HG03025 (cell line): ENCODE results near the gene THADA.
"Not testable (repeated sequence)": the region's sequence is repeated elsewhere in the genome, so short reads cannot be mapped to it uniquely, and the experiment has no call there.

ENCODE experiments used
- ATAC-seq: cut with Tn5 transposase; IDR thresholded peaks from one replicate; pipeline ENCODE4 v1.9.1; 2021; ENCODE audit warnings: mild to moderate bottlenecking, moderate library complexity; ENCODE audit not compliant: unreplicated experiment, low FRiP score

THADA gene

DNA sequence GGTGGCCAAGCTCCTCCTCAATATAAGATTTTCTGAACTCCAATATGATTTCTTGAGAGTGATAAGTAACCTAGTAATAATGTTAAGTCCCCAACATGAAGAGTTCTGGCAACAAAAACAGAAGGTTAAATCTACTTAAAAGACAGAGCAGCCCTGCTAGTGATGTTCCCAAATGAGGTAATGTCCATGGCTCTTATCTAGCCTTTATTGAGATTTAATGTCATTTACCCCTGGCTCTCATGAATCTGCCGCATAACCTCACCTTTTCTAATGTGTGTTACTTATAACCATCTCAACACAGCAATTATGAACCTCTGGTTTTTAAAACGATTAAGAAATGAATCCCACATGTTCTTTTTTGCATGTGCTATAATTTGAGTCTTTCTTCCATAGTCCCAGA is 201.9 kb downstream of the THADA start:
- no peak for ATAC-seq

DNA sequence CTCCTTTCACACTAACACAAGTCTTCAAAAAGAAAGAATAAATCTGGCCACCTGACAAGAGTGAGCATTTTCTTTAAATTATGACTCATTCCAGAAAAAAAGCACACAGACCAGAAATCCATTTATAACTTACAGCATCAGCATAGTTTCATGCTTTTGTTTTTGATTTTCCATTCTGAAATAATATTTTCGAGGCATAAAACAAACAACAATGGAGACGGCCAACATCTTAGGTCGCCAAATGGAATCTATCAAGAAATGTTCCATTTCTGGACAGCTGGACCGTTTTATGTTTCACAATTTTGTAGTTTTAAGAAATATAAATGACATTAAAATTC is 204.0 kb downstream of the THADA start:
- no peak for ATAC-seq

DNA sequence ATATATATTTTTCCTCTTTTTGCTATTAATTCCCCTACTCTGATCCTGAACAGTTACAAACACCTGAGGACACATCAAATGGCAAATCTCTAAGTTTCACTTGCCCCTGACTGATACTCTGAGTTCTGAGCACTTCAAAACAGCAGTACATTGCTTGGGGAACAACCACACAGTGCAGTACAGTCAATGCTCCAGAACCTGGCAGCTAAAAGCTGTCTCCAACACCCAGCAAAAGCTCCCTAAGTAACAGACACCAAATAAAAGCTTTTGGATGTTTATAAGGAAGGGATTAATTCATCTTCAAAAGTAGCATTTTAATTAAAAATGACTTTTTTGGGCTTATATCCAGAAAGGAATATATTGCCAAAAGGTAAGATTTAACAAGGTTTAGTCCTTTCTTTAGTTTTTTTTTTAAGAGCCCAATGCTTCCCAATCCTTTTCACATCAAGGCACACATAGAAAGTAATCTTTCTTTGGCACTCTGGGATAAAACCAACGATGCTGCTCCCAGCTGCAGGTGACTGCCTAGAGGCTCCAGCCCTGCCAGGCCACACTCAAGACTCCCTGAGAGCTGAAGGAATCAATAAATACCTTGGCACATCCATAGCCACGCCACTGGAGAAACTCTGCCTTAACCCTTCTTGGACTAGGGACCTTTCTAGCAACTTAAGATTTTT is 204.5 kb downstream of the THADA start:
- no peak for ATAC-seq

DNA sequence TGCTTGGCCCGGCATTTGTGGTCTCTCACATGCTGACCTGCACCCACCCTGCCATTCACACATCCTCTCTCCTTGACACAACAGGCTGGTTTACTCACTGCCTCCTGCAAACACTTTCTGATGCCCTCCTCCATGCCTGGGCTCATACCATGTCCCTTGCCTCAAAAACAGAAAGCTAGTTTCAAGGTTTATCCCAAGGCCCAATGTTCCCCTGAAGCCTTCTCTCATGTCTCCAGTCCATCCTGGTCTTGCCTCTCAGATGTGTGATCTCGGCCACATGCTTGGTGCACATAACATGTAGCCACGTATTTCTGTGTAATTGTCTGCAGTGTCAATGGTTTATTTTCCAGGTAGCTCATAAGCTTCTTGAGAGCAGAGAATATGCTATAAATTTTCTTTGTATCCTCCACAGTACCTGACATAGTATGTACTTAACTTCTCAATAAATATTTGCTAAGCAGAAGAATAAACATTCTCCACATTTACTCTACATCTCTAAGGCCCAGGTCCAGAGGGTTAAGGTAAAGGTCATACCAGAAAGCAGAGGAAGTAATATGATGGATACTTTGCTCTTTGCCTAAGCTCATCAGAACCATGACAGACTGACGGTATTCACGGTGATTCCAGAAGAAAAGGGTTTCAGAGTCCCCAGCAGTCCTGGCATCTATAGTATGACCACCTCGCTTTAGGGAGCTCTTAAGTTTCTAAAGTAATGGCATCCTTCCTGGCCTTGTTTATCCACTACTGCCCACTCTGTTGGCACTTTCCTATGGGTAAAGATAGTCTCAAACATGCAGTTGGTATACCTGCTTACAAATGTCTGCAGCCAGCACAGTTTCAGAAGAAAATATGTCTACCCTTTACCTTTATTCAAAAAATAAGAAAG is 206.0 kb downstream of the THADA start:
- ATAC-seq: no peak

DNA sequence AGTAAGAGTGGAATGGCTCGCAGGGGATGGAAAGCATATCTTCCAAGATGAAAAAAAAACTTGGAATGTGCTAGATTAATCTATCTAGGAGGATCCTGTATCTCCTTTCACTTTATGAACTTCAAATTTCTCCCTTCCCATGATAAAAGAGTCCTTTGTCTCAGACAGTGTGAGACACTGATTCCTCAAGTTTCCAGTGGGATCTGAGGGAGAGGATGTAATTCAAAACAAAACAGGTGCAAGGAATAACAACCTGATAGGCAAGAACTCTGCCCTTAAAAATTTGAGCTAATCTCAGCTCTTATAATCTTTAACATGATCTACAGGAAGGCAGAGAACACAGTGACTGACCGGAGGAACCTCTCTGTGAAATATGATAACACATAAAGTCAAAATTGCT is 207.5 kb downstream of the THADA start:
- no peak for ATAC-seq

DNA sequence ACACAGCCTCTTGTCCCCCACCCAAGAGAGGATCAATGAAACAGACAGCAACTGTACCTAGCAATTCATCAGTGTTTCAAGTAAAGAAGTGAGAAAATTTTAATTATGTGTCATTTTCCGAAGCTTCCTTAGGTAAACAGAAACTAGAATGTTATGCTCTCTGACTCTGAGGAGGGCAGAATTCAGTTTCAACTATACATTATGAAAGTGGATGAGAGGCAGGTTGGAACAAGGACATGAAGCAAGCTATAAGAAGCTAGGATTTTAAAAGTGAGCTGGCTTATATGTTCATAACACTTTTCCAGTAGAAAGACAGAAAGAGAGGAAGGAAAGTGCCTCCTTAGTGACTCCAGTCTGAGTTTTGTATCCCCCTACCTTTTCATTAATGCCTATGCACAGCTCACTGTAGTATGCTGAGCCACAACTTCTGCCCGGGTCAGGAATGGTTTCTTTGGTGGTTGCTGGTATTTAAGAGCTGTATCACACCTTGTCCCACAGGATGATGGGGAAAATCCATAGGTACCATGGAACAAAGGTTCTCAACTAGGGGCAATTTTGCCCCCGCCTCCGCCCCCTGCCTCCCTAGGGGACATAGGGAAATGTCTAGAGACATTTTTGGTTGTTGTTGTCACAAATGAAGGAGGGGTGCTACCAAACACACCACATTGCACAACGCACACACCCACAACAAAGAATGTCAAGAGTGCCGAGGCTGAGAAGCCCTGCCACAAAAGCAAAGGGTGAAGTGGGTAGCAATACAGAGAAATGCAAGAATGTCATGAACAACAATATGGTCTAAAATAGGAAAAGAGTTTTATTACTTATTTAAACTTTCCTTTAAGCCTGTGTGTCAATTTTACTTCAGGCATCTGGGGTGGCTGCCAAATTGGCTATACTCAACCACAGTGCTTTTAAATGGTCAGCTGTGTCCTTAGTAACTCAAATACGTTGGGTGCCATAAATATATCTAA is 208.5 kb downstream of the THADA start:
- peak; percentile 79 for ATAC-seq

DNA sequence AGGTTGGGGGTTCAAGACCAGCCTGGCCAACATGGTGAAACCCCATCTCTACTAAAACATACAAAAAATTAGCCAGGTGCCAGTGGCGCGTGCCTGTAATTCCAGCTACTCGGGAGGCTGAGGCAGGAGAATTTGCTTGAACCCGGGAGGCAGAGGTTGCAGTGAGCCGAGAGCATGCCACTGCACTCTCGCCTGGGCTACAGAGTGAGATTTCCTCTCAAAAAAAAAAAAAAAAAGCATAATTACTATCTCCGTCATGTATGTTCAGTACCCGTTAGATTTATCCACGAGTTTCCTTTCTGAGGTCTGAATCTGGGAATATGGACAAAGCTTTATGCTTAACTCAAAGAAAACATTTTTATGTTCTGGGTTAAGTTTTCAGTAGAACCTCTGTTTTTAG is 209.2 kb downstream of the THADA start:
- ATAC-seq: not testable (repeated sequence)

DNA sequence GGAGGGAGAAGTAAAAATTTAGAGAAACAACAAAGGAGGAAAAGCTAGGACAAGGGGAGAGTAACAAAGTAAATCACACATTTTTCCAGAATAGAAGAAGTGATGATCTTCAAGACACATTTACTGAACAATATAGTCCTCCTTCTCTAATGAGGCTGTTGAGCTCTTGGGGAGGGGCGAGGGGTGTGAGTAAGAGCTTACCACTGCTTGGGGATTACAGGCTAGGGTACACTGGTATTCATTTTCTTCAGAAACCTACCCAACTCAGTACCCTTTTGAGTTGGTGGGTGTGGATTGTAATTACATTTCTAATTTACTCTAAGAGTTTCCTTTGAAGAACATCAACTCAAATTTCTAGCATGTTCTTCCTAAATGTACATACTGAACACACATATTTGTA is 211.7 kb downstream of the THADA start:
- ATAC-seq: no peak

DNA sequence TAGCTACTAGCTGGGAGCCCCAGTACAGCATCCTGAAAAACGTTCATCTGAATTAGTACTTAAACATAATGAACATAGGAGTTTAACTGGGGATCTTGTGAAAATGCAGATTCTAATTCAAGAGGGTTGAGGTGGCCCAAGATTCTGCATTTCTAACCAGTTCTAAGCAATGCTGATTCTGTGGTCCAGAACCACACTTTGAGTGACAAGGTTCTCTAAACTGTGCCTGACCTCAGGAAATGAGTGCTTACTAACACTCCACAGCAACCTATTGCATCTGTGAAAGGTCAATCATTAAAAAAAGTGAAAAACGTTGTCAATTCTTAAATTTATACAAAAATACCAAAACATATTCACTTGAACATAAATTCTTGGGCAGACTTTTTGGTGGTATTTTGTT is 212.3 kb downstream of the THADA start:
- ATAC-seq: no peak

DNA sequence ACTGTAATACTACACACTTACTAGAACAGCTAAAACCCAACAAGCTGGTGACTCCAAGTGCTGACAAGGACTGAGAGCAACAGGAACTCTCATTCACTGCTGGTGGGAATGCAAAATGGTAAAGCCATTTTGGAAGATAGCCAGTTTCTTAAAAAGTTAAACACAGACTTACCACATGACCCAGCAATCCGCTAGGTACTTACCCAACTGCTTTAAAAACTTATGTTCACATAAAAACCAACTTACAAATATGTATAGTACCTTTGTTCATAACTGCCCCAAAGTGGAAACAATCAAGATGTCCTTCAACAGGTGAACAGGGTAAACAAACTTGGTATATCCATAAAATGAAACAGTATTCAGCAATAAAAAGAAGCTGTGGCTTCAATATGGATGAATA is 216.3 kb downstream of the THADA start:
- ATAC-seq: no peak

DNA sequence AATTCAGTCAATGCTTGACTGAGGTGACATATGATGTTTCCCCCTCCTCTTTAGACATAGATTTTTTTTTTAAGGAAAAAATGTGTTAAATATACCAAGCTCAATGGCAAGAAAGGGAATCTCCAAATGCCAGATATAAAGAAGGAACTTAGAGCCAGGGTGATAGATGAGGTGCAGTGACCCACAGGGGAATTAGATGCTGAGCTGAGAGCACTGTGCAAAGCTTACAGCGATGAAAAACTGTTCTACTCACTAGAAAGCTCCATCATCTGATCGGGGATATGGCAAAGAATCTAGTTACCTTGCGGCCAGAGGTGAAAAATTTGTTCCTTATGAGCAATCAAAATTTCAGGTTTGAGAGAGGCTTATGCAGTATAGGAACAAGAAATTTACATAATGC is 218.5 kb downstream of the THADA start:
- no peak for ATAC-seq

DNA sequence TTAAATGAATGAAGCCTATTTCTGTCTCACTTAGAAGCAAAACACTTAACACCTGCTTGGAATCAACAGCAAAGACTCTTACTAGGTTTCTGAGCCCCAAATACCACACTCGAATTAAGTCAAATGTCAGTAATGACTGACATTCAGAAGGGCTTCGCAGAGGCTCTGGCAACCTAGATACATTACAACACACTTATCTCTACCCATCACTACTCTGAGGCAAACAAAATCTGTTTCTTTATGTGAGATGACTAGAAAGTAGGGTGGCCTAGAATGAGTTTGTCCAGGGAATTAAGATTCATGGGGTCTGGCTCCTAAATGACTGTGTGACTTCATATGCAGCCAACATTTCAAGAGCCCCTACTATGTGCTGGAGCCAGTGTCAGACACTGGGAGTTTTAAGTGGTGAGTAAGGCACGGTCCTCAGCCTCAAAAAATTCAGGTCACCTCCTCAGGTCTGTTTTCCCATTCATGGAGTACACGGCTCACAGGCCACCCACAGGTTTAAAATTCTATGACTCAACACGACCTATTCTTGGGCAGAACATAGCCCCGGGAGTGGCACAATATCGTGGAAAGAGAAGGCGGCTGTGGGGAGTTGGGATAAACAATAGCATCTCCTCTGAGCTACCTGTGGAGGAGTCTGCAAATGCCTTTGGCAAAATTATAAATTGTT is 219.2 kb downstream of the THADA start:
- no peak for ATAC-seq

DNA sequence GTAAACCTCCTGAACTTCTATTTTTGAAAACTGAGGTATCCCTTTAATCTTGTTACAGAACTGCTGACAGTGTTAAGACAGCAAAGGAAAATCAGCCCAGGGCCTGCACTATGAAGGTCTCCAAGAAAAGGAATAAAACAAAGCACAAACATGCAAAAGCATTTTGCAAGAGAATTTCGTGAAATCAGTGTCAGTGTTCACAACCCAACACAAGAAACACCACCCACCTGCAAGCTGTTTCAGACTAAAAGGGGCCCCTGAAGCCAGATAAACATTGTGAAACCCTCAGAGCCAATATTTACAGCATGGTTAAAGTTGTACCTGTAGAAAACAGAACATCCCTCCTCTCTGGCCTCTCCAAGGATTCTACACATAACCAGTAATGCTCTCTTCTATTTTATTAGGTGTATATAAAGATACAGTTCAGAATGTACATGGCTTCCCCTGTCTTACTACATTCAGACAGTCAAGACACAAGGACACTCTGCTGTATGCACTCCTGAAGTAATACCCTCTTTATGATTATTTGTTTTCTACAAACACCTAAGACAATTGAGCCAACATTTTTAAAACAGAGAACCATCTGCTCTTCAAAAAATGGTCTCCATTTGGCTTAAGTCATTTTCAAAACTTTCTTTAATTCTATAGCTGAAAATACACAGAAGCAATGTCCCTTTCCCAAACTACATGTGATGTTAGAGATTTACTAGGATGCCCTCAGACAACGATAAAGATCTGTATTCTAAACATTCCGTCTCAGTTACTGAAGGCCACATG is 219.9 kb downstream of the THADA start:
- no peak for ATAC-seq

DNA sequence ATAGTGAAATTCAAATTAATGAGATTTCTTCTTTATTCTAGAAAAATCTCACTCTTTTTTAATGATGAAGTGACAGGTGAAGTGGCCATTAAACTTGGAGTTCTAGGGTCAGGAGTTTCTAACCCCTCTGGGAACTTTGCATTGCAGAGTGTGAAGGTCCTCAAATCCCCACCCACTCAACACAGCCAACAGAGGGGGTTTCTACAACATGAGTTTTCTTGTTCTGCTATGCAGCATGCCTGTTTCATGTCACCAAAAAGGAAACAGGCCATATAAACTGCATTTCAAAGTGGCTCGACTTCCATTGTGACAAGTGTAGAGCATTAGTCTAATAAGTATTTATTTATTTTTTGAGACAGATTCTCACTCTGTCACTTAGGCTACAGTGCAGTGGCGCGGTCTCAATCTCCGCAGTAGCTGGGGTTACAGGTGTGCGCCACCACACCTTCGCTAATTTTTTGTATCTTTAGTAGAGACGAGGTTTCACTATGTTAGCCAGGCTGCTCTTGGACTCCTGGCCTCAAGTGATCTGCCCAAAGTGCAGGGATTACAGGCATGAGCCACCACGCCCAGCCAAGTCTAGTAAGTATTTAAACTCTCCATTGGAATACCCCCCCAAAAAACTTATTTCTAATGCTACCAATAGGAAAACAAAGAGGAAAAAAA is 223.3 kb downstream of the THADA start:
- ATAC-seq: no peak

DNA sequence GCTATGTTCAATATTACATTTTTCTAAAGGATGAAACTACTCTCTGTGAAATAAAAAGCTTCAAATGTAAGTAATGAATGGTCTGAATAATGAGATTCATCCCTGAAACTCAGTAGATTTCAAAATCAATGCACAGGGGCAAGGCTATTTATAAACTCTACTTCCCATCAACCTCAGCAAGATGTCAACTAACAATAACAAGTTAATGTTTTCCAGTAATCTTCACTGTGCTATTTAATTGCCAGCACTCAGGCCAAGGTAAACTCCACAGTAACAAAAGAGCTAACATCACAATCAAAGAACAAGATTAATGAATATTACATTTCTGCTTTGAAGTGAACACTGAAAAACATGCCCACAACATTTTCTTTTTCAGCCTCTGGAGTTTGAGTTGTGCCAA is 225.1 kb downstream of the THADA start:
- ATAC-seq: no peak

DNA sequence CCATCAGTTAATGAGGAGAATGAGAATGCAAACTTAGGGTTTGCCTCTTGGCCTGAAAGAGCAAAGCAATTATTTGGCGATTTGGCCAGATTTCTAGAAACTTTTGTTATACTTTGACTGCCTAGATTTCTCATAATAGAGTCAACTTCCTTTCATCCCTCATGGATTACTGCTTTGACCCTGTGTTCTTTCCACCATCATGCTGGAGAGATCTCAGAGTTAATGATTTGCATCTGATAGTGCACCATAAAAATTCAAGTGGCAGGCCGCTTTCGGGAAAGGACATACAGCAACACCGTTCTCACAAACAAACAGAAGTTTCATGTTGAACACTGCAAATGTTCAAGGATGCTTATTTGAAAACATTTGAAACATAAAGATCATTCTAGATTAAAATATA is 225.7 kb downstream of the THADA start:
- no peak for ATAC-seq

DNA sequence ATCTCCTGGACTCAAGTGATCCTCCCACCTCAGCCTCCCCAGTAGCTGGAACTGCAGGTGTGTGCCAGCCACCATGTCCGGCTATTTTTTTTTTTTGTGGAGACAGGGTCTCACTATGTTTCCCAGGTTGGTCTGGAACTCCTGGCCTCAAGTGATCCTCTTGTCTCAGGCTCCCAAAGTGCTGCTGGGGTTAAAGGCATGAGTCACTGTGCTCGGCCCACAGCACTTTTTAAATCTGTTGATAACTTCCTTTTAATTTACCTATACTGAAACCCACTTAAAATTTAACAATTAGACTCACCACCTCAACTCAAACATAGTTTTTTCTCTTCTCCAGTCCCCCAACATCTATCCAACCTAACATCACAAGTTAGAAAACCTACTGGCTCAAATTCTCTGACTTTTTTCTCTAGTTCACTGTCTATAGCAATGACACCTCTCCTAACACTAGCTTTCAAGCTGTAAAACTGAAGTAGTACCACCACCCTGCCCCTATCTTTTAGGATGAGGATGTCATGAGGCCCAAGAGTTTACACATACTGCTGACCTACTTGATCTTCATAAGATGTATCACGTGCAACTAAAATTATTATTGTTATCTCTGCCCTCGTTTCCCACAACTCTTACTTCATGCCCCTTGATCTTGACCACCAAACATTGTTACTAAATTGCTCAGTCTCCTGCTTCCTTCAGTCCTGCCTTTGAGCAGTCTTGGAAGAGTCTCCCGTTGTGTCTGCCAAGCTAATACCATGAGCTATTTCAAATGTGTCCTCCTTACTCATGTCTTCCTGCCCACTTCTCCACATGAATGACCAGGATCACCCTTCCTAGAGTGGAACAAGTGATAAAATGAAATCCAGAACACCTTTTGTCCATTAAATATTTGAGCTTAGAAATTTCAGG is 227.1 kb downstream of the THADA start:
- no peak for ATAC-seq
